HG03571 (cell line): ENCODE measurements around the gene NFYC.

ENCODE experiments used
- ATAC-seq: cut with Tn5 transposase; IDR thresholded peaks from one replicate; pipeline ENCODE4 v1.9.1; 2021; ENCODE audit not compliant: unreplicated experiment

The NFYC gene

DNA sequence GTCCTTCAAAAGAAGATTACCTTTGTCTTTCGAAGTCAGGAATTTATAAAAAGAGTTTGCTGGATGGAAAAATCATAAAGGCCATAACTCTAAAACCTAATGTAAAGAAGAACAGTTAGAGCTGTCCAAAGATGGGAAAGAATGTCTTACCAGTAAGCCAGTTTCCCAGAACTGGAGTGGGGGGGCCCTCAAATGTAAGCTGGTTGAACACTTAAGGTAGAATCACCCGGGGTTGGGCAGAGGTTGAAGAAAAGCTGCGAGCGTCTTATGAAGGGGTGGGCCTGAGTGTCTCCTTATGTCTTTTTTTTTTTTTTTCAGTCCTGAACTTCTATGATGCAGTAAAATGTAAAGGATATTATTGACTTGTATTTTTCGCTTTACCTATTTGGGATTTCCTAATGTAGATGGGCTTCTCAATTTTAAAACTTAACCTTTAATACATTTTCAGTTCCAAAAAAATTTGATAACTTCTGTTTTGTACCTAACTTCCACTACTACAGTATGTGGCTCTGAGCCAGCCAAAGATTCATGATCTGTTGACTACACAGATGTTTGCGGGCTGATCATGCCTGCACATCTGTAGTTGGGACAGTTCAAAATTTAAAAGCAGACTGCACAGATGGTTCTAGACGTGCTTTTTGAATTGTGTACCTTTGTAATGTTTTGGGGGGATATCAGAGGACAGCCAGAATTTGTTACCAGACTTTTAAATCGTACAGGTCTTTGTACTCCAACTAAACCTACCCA is 43.6 kb downstream of the NFYC start:
- no peak for ATAC-seq

DNA sequence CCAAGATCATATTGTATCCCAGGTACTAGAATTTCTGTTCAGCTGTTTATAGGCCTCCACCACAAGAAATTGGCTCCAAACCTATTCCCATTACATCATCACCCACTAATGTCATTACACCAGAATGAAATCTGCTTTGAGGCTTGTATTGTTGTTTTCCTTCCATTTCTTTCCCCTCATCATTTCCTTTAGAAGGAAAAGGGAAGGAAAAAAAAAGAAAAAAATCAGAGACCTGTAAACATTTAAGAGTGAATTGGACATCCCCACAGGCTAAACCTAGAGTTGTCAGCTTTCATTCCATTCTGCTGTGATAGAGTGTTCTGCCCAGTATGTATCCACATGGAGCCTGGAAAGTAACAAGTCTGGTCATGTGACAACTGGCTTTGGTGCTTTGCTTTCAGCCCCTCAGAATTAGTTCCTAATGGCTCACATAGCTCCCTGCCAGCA is 44.6 kb downstream of the NFYC start:
- ATAC-seq, result no peak

DNA sequence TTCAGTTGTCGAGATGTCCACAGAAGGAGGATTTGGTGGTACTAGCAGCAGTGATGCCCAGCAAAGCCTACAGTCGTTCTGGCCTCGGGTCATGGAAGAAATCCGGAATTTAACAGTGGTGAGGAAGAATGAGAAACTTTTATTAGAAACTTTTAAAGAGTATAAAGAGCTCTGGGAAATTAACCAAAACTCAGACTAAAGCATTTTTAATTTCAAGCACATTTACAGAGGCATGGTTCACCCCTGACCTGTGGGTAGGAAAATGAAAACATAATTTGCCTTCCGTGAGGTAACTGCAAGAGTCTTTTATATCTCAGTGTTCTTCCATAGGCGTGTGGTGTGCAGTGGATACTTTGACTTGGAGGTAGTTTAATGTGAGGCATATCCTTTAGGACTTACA is 47.3 kb downstream of the NFYC start:
- no peak for ATAC-seq

DNA sequence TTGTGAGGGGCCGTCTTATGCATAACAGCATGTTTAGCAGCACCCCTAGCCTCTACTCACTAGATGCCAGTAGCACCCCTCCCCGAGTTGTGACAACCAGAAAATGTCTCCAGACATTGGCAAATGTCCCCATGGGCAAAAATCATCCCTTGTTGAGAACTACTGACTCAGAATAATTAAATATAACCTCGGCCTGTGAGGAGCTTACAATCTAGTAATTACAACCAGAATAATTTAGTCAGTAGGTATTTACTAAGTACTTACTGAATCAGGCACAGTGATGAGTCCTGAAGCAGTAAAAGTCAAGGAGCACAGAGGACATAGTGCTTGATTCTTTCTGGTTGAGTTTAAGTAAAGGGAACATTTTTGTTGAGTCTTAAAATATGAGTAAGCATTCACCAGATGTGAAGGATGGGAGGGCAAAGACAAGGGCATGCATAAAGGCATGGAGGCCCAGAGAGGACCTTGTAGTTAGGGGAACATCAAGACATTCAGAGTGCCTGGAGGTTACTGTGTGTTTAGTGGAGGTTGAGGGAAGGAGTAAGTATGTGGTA is 48.0 kb downstream of the NFYC start:
- ATAC-seq, result no peak

DNA sequence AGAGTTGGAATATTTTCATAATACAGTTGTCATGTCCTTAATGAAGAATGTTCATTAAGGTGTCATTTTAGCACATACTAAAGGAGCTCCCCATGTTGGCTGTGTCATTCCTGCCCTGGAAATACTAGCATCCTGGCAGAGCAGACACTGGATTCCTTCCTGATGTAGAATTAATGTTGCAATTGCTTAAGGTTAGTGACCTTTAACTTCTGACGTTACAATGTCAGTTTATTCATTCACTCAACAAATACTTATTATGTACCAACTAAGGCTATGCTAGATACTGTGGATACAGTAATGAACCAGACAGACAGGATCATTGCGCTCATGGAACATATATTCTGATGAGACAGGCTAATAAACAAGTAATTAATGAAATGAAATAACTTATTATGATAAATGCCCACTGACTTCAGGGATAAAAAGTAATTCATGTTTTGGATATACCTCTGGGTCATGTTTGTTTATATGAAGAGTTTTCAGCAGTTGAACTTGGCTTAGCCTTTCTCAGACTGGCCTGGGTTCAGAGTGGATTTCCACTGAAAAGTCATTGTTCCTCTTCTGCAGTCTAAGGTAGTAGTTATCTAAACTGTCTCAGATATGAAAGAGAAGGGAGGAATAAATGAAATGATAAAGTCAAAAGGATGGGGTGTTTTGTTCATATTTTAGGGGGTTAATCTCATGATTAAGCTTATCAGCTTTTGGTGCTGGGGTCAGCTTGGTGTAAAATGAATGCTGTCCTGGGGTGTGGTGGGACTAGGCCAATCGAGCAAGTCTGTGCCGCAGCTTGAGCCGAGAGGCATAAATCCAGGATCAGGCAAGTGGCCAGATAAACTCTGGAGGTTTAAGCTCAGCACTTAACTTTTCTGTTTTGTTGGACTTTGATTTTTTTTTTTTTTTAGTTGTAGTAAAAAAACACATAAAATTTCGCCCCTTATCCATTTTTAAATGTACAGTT is 48.8 kb downstream of the NFYC start:
- no peak for ATAC-seq

DNA sequence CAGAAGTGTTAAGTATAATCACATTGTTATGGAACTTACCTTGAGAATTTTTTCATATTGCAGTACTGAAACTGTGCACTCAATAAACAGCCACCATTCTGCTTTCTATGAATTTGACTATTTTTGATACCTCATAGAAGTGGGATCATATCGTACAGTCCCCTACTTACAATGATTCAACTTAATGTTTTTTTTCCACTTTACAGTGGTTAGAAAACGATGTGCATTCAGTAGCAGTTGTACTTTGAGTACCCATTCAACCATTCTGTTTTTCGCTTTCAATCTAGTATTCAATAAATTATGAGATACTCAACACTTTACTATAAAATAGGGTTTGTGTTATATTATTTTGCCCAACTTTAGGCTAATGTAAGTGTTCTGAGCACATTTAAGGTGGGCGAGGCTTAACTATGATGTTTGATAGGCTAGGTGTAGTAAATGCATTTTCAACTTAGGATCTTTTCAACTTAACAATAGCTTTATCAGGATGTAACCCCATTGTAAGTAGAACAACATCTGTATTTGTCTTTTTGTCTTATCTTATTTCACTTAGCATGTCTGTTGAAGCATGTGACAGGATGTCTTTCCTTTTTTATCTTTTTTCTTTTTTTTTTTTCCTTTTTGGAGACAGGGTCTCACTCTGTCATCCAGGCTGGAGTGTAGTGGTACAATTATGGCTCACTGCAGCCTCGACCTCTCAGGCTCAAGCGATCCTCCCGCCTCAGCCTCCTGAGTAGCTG is 49.7 kb downstream of the NFYC start:
- no peak for ATAC-seq

DNA sequence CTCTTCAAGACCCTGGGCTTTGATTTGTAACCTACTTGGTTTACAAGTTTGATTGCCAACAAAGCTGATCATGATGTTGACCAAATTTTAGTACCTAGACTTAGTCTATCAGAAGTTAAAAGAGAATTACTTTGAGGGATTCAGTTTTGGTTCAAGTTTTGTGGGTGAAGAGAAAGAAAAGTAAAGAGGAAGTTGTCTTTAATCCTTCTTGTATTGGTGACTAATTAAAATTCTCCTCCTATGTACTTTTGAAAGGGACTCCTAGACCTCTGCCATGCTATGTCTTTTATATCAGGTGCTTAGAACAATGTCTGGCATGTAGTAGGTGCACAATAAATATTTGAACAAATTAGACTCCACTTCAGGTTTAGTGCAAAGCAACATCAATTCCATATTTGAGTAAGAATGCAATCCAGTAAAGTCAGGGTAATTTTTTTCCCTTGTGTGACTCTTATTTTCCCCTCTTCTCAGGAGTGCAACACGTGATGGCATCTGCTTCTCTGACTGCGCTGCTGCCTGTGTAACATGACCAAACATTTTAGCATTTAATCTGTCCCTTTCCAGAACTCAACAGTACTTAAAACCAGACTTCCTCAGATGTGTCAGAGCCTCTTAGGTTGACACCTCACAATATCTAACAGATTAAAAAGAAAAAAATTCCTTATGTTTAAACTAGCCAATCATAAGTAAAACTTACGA is 51.0 kb downstream of the NFYC start:
- ATAC-seq, result no peak

DNA sequence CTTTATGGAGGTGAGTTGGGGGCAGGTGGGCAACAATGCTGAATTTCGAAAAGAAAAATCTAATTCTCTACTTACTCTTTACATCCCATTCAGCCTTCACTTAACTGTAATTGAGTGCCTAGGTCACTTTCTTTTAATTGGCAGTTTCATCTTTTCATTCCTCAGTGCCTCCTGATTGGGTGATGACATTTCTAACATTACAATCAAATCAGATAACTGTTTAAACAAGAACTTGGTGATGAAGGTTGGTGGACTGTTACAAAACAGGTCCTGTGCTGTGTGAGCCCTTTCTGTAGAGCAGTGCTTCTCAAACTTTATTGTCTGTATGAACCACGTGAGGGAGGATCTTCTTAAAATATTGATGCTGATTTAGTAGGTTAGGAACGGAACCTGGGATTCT is 51.9 kb downstream of the NFYC start:
- ATAC-seq, result no peak

DNA sequence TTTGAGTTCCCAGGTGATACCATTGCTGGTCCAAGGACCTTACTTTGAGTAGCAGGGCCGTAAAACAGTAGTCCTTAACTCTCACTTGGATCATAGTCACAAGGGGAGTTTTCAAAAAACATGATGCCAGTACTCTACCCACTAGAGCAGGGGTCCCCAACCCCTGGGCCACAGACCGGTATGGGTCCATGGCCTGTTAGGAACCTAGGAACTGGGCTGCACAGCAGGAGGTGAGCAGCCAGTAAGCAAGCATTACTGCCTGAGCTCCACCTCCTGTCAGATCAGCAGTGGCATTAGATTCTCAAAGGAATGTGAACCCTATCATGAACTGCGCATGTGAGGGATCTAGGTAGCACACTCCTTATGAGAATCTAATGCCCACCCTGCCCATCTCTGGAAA is 52.4 kb downstream of the NFYC start:
- no peak for ATAC-seq

DNA sequence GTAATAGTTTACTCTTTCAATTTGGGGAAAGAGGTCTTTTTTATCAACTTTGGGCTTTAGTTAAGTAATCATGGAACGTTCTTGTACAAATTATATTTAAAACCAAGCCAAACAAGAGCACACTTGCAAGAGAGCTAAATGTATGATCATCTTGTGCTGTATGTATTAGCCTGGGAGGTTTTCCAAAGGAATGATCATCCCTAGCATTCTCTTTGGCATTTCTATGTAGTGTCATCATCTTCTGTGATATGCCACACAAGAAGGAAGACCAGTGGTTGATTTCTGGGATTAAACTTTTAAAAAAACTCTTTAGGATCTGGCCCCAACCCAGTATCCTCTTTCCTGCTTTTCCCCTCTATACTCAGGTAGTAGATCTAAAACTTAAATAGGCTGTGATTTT is 53.7 kb downstream of the NFYC start:
- no peak for ATAC-seq

DNA sequence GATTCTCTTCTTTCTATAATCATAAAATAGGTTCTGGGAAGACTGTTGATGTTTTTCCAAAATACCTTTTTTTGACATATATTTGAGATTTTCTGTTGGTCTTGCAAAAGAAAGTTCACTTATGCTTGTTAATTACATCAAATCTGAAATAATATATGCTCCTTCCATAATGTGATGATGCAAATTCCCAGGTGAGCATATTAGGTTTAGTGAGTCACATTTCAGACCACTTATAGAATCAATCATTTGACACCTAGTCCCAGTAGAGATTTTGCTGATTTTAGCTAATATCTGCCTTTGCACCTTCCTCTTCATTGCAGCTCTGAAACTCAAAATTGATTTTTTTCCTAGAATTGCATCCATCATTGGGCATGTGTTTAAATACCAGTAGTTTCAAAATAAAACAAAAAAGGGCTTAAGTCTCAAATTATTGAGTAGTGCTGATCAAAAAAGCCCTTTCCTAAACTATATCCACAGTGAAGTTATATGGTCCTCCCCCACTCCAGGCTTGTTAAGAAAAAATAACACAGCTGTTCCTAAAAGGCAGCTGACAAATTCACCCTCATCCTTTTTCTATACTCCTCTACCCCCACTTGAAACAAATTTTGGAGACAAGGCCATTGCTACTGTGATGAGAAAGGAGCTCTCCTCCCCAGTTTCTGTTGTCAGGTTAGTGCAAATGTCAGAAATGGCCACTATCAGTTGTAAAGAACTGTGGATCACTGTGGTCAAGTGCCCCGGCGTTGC is 55.0 kb downstream of the NFYC start:
- ATAC-seq, result no peak

DNA sequence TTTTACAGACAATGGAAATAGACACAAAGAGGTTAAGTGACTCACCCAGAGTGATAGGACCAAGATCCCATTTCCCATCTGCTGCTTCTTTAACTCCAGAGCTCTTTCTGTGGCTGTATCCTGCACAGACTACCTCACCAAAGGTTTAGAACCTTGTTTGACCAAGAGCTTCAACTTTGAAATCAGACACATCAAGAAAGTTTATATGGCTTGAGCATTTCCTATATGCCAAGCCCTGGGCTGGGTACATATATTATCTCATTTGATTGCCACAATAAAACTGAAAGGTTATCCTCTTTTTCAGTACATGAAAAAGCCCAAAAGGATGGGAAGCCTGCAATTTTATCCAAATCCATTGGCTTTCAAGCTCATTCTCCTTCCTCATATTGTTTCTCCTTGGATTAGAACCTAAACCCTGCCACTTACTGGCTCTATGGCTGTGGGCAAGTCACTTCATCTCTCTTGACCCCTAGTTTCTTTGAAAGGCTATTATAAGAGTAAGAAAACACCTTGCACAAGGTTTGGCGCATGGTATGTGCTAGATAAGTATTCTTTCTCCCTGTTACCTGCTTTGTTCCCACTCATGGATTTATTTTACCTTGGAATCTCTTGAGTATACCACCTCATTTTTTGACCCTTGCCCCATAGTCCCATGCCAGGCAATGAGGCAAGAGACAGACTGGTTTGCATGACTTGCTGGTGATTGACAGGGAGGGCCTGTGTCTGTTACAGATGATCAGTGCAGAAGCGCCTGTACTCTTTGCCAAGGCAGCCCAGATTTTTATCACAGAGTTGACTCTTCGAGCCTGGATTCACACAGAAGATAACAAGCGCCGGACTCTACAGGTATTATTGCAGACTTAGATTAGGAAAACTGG is 57.6 kb downstream of the NFYC start:
- ATAC-seq, result no peak

DNA sequence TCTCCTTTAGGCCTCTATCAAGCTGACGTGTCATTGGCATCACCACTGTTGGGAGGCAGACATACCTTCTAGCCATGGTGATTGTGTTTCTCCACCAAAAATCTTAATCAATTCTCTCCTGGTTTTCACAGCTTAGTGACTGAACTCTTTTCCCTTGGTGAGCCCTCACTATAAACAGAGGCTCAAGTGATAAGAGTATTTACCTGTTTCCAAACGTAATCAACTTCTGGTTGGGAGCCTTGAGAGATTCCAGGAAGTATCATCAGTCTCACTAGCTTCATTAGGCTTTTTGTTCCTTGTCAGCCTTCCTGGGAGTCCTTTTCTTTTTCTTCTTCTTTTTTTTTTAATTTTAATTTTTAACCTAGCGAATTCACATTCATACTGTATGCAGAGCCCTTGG is 58.3 kb downstream of the NFYC start:
- ATAC-seq, result no peak

DNA sequence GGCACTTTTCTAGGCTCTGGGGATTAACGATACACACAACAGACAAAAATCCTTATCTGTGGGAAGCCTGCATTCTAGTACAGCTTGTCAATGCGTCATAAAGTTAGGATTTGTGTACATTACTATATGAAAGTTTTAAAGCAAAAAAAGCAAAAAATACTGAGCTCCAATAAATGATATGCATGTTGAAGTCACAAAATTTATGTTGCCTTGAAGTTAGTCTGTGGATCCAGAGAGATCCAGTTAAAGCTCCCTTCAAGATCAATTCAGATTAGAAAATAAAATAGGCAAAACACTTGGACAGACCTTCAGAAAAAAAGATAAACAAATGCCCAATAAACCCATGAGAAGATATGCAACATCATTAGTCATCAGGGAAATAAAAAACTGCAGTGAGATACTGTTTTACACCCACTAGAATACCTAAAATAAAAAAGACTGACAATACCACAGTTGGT is 59.0 kb downstream of the NFYC start:
- no peak for ATAC-seq

DNA sequence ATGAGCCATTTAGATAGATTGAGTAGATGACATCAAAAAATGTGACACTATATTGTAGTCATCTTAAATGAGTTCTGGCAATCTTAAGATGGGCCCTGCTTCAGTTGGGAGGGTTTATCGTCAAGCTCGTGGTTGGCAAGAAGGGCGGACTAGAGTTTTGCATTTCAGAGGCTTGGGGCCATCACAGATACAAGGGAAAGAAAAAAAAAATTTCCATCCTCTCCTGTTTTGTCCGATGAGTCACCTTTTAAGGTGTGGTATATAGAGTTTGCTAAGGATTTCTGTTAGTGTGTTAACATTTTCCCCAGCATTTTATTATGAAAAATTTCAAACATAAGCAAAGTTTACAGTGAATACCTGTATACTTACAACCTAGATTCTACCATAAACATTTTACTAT is 60.3 kb downstream of the NFYC start:
- ATAC-seq, result no peak

DNA sequence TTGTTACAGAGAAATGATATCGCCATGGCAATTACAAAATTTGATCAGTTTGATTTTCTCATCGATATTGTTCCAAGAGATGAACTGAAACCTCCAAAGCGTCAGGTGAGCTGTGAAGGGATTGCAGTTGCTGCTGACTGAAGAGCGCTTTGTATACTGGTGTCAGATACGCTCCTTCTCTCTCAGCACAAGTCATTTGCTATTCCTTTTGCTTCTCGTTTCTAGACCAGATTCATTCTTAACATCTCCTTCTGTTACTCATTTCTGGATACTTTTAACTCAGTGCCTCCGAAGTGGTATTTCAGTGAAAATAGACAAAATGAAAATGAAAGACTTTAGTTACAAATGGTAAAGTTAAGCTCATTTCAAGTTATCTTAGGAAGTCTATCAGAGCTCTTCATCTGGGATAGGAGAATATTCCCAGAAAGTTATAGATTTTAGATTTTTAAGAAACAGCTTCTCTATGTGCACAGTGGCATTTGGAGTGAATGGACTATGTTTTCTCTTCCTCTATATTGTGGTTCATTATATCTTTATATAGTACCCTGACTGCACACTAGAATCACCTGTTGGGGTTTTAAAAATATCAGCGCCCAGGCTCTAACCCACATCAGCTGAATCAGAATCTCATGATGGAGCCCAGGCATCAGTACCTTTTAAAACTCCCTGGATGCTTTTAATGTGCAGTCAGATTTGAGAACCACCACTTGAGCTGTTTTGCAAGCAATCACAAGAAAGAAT is 61.8 kb downstream of the NFYC start:
- no peak for ATAC-seq

DNA sequence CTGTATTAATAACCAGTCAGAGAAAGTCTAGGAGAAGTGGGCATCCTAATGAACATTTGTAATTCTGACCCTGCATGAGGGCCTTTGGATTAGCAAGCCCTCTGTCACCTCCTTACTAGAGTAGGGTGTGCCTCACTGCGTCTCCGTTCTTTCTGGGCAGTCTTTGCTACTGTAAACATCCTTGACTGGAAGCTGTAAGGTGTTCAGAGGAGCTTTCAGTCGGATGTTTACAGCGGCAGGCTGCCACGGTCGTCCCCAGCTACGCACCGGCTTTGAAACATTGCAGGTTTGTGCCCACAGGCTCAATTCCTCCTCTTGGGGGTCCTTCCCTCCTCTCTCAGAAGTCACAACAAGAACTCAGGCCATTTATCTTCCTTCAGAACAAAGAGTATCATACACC is 62.7 kb downstream of the NFYC start:
- no peak for ATAC-seq

DNA sequence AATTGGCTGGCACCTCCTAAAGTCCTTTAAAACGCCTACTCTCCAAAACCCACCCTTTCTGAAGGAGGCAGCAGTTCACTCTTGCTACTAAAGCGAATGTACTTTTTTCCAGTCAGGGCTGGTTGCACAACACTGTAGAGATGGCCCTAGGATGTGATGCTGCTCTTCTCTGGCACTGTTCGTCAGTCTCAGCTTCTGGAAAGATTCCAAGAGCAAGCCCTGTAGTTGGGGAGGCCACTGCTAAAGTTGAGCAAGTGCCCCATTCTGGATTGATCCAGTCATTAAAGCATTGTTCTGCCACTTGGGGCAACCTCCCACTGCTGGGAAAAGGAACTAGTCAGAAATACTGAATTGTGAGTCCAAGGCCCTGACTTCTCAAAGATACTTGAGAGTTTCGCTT is 63.6 kb downstream of the NFYC start:
- ATAC-seq, result no peak
